Activated naive CD8-positive, alpha-beta T cell treated with anti-CD3 and anti-CD28 coated beads, Interleukin-2, amount 50 U/mL, for 16 hours (primary cell): Measurements from ENCODE around the gene DNAH6.
"Not testable (repeated sequence)": the region's sequence is repeated elsewhere in the genome, so short reads cannot be mapped to it uniquely, and the experiment has no call there.

Source experiments
- DNase-seq: peaks from one replicate; pipeline ENCODE4 v3.0.0-alpha.2; 2020; ENCODE audit warnings: low read depth, low spot score

DNAH6 gene

DNA sequence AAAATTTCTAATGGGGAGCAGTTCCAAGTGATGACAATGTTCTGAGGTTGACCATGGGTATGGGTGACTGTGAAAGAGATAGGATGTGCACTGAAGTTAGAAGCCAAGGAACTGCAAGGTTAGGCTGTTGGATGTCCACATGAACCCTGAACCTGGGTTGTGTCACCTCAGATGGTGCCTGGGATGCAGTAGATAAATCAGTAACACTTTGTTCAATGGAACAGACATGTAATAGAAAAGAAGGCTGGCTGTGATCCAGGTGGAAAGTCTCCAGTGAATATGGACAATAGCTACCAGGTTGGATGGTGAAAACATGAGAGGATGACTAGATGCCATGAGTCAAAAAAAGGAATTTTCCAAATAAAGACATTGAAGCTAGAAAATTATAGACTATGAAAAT lies 233.1 kb downstream of the DNAH6 start:
- DNase-seq = no peak

DNA sequence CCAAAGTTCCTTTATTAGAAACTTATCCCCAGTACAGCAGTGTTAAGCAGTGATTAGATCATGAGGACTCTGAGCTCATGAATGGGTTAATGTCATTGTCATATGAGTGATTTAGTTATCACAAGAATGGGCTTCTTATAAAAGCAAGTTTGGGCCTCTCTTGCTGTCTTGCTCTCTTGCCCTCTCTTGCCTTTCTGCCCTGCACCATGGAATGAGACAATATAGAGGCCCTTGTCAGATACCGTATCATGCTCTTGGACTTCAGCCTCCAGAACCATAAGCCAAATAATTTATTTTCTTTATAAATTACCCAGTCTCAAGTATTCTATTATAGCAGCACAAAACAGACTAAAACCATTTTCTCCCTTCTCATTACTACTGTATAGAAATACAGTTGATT lies 238.8 kb downstream of the DNAH6 start:
- DNase-seq = no peak

DNA sequence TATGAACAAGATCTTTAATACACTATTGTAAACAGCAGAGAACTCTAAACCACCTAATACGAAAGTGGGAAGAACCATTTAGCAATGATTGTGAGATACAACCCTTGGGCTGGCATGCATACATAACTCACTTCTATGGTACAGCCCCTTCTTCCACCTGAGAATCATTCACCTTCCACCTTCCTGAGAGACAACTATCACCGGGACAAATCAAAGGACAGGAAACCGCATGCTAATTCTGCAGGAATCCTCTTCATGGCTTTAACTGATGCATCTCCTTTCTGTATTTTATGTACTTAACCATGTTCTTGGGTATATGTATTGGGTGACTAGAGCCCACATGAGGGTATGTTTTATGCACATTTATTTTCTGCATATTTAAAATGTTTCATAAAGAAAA lies 241.3 kb downstream of the DNAH6 start:
- no peak for DNase-seq

DNA sequence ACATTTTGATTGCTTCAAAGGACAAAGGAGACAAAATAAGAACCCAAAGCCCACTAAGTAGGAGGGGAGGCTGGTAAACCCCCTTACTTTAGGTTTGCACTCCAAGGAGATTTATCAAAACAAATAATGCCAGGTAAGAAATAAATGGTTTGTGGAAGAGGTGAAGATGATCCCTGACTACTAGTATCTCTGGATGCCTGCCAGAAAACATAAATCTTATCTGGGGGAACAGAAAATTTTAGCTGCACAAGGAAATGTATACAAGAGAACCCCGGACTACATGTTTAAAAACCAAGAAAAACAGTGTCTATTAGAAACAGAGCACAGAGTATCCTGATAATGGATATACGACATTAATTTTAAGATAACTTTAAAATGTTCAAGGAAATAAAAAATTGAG lies 250.5 kb downstream of the DNAH6 start:
- no peak for DNase-seq

DNA sequence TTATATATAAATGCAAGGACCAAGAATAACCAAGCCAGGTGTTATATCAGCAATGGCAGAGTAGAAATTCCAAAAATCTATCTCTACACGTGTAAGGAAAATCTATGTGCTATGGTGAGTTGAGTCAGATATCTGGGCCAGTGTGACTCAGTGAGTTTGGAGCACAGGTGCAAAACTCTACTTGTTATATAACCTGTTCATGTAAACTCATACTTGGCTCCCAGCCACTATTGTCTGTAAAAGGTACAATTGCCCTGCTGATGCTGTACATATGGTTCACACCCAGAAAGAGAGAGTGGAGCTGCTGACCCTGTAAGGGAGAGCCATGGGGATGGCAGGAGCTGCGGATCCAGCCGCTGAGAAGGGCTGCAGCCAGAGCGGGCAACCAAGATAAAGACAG lies 252.5 kb downstream of the DNAH6 start:
- no peak for DNase-seq

GRCh38 chr2:84770280-84770679 lies 254.0 kb downstream of the DNAH6 start:
- no peak for DNase-seq

DNA sequence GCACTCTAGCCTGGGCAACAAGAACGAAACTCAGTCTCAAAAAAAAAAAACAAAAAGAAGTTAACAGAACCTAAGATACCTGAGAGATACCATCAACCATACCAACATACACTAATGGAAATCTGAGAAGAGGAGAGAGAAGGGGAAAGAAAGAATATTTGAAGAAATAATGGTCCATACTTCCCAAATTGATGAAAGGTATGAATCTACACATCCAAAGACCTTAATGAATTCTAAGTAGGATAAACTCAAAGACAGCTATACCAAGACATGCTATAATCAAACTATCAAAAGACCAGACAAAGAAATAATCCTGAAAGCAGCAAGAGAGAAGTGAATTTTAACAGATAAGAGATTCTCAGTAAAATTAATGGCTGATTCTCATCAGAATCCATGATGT lies 255.0 kb downstream of the DNAH6 start:
- no peak for DNase-seq

- DNase-seq = not testable (repeated sequence)
Measured at GRCh38 chr2:84773562-84773961, 257.3 kb downstream of the DNAH6 start.

DNA sequence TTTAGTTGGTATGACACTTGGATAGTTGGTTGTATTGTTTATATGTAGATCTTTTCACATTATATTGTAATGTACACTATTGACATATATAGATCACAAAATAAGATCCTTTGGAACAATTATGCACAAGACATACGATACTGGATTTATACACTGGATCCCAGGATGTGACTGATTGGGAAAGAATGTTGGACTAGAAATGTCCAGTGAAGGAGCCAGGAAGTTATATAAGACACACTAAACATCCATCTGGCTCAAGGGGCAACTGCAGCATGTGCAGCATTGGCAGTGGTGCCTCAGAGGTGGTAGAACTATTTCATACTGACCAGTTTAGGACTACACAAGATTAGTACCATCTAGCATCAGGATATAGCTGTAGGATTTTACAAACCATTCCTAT lies 259.7 kb downstream of the DNAH6 start:
- no peak for DNase-seq

DNA sequence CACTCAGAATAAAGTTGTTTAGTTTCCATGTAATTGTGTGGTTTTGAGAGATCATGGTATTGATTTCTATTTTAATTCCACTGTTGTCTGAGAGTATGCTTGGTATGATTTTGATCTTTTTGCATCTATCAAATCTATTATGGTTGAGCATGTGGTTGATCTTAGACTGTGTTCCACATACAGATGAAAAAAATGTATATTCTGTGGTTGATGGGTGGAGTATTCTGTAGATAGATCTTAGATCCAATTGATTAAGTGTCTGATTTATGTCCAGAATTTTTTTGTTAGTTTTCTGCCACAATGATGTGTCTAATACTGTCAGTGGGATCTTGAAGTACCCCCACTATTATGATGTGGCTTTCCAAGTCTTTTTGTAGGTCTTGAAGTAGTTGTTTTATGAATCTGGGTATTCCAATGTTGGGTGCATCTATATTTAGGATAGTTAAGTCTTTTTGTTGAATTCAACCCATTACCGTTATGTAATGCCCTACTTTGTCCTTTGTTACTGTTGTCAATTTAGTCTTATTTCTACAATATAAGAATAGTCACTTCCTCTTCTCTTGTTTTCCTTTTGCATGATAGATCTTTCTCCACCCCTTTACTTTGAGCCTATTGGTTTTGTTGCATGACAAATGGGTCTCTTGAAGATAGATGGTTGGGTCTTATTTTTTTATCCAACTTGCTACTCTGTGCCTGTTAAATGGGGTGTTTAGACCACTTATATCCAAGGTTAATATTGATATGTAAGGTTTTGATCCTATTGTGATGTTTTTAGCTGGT lies 262.8 kb downstream of the DNAH6 start:
- DNase-seq = no peak

- no peak for DNase-seq
Measured at GRCh38 chr2:84779781-84780180, 263.5 kb downstream of the DNAH6 start.

DNA sequence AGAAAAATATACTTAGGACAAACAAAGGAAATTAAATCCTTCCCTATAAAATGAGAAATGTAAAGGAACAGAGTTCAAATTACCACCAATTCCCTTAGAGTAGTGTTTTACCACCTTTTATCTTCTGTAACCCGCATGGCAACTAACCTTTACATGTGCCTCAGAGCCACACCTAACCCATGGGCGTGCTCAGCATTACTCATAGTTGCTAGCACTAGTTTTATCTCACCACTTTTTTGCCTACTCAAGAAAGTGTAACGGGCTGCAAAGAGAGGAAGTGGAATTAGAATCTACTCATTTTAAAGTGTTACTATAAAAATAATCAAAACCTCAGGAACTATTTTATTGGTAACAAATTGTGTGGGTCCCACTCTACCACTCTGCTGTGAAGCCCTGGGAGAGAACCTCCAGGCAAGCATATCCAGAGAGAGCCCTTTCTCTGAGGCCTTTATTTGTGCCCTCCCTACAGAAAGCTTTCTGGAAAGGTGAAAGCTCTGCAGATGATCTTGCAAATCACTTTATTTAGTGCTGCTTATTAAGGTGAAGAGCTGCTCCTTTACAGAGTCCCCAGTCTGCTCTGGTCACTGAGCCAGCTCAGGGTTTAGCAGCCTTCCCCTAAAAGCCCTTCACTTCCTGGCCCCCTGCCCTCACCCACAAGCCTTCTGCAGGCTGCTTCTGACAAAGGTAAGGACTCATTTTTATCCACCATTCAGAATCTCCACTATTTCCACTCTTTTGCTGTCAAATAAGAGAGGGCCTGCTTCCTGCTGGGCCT lies 265.8 kb downstream of the DNAH6 start:
- peak; percentile 9 for DNase-seq

DNA sequence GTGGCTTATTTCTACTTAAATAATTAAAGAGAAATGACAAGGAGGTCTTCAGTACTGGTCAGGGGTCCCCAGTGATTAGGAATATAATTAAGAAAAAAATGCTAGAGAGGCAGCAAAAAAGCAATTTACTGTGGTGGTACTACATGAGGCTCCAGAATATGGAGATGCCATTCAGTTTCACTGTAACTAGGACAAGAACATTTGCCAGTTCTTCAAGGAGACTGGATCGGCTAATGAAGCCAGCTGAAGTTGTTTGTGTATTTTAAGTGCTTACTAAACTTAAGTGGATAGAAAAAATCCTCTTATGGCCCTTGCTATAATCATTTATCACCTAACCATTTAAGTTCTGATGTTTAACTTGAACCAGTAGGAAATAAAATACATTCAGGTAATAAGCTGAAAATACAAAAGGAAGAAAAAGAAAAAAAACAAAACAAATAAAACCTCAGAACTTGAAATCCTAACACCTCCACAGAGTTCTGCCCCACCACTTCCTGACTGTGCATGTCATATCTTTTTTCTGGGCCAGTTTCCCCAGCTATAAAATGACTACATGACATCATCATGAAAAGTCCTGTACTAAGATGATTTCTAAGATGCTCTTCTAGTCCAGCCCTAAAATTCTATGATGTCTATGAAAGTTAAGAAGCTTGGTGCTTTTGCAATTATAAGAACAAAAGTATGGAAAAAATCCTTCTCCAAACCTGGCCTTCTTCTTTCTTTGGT lies 266.6 kb downstream of the DNAH6 start:
- no peak for DNase-seq

GRCh38 chr2:84785950-84786349 lies 269.7 kb downstream of the DNAH6 start:
- no peak for DNase-seq

DNA sequence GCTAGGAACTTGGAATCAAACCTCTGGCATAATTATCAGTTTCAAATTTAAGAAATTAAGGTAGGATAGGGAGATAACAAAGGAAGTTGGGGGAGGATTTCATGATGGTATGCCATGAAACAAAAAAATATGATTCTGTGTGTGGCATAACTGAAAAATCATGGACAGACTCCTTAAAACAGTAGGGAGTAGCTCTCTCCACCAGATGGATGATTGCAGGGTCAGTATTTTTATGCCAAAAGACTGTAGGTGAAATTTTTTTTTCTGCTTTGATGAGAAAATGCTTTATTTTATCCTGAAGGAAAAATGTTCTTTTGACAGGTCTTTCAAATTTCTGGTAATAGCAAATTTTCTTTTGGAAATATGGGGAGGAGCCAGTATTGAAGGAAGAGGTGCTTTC lies 270.3 kb downstream of the DNAH6 start:
- no peak for DNase-seq

DNA sequence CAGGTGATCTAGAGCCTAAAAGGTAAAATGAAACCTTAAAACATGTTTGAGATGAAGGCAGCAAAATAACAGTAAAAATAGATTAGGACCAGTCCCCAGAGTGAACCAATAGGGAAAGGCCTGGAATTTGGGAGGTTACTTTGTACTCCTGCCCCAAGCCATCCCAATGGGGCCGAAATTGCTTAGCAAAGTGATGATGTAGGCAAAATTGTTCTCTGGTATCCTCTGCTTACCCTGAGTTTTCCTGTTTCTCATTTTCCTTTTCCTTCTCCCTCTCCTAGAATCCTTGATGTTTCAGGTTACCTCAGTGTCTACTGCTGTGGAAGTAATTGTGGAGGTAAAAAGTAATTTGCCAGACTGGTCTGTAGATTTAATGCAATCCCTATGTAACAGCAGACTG lies 271.7 kb downstream of the DNAH6 start:
- no peak for DNase-seq

DNA sequence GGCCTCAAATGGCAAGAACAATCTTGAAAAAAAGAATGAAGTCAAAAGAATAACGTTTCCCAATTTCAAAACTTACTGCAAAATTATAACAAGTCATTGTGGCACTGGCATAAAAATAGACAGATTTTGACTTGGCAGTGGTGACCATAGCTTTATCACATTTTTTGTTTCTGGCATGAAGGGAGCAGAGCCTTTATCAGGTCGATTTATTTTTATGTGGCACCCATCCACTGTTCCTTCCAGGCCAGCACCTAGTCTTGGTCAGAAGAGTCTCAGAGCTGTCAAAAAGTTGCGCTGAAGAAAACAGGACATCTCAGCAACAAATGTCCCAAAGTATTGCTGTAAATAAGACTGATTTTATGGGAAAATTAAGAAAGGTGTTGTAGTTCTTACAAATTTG lies 272.2 kb downstream of the DNAH6 start:
- no peak for DNase-seq

GRCh38 chr2:84792856-84793522 lies 276.7 kb downstream of the DNAH6 start:
- DNase-seq = no peak

- no peak for DNase-seq
Measured at GRCh38 chr2:84793641-84794040, 277.3 kb downstream of the DNAH6 start.

DNA sequence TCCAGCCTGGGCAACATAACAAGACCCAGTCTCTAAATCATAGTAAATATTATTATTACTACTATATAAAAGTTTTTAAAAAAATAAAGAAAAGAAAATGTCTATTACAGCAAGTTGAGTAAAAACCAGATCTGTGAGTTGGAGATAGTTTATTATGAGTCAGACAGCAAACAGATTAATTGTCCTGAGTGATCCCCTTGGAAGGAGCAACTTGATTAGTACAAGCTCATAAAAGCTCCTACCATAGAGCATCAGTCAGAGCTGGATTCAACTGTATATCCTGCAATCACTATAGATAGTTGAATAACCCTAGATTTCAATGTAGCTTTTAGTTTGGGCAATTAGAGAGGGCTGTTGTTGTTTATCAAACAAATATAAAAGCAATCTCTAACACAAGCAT lies 280.5 kb downstream of the DNAH6 start:
- DNase-seq = no peak

DNA sequence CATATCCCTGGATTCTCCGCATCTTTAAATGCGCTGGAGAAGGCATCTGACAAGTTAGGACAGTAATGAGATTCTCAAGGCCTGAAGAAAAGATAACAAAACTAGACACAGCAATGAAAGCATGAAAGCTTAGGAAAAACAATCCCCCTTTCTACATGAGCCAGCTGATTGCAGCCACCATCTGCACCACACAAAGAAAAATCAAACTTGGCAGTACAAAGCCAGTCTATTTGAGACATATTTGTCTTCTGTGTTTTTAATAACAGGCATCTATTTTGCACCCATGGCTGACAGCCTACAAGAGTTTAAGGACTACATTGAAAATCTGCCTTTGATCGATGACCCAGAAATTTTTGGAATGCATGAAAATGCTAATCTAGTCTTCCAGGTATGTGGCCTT lies 281.0 kb downstream of the DNAH6 start:
- DNase-seq = no peak

GRCh38 chr2:84799772-84800171 lies 283.5 kb downstream of the DNAH6 start:
- no peak for DNase-seq
